IMR-90 (cell line): Measurements from ENCODE around the gene CTNND2.

Source experiments
- SMC3 ChIP-seq: fragments of 150-350 bp; IDR thresholded peaks from 2 replicates; pipeline ENCODE4 v1.6.1; 2016; ENCODE audit warnings: low read depth, mild to moderate bottlenecking, antibody characterized with exemption, low read length, moderate library complexity
- TF ChIP-seq, protein P1 (sequence below): conservative IDR thresholded peaks from 2 replicates; pipeline ENCODE4 v1.5.1; 2012; ENCODE audit warnings: mild to moderate bottlenecking, low read depth, low read length, improper control_type of control experiment

DNA sequence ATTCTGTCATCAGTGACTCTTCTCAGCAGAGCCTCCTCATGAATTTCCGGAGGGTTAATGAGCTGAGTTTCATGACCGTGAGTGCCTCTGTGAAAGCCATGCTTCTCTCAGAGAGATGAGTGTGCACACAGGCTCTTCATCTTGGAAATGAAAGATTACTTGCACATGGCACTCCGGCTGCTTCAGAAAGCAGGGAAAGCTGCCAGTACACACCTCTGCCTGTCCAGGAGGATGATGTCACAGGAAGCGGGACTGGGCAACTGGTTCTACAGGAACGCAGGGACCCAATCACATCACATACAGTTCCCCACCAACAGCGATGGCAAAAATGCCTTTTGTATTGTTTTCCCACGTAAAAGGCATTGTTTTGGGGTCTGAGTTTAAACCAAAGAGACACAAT is 857.2 kb downstream of the CTNND2 start:
- TF ChIP-seq SMC3: no peak
- TF ChIP-seq, protein P1, sequence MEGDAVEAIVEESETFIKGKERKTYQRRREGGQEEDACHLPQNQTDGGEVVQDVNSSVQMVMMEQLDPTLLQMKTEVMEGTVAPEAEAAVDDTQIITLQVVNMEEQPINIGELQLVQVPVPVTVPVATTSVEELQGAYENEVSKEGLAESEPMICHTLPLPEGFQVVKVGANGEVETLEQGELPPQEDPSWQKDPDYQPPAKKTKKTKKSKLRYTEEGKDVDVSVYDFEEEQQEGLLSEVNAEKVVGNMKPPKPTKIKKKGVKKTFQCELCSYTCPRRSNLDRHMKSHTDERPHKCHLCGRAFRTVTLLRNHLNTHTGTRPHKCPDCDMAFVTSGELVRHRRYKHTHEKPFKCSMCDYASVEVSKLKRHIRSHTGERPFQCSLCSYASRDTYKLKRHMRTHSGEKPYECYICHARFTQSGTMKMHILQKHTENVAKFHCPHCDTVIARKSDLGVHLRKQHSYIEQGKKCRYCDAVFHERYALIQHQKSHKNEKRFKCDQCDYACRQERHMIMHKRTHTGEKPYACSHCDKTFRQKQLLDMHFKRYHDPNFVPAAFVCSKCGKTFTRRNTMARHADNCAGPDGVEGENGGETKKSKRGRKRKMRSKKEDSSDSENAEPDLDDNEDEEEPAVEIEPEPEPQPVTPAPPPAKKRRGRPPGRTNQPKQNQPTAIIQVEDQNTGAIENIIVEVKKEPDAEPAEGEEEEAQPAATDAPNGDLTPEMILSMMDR: no peak
